ENCODE data around the gene FRA10AC1. TPM values are rescaled to one million over a fixed set of nuclear protein-coding genes. Genes with fewer than 3 reads are reported as not detected.
"Not testable (repeated sequence)": the region's sequence is repeated elsewhere in the genome, so short reads cannot be mapped to it uniquely, and the experiment has no call there.

FRA10AC1 gene
- total RNA-seq, 2 experiments from 2014 or later: 13.9 to 15.9 TPM

DNA sequence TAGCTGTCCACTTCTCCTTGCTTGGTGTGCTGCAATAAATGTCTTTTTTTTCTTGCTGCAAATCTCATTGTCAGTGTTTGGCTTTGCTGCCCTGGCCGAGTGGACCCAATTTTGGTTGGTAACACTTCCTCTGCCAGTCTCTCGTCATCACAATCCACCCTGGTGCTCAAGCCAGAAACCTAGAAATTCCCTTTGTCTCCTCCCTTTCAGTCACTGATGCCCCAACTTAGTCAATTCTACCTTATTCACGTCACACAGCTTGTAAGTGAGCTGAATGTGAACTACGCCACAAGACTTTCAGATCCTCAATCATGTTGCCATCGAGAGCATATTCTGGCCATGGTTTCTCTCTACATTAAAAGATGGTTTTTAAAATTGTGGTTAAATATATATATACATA is 13.0 kb upstream of the FRA10AC1 start:
- Mint-ChIP-seq H3K4me1 (peaks cover 7% of the 10 kb centered on the region), H3K9me3 (no peaks in the 10 kb centered on the region), H3K4me3 (no peak overlapping the region), H3K27ac (no peak overlapping the region), H3K27me3 (peaks cover 37% of the 10 kb centered on the region), H3K36me3 (no peaks in the 10 kb centered on the region)
- DNase-seq: no peak

- Mint-ChIP-seq H3K4me3 (no peak overlapping the region), H3K27ac (no peak overlapping the region), H3K4me1 (peaks cover 11% of the 10 kb centered on the region), H3K36me3 (no peaks in the 10 kb centered on the region), H3K9me3 (no peaks in the 10 kb centered on the region), H3K27me3 (peaks cover 13% of the 10 kb centered on the region)
- DNase-seq: no peak
Measured at GRCh38 chr10:93712593-93712992, 10.2 kb upstream of the FRA10AC1 start.

- Mint-ChIP-seq H3K27ac (no peak overlapping the region), H3K4me3 (no peak overlapping the region), H3K36me3 (no peaks in the 10 kb centered on the region), H3K9me3 (no peaks in the 10 kb centered on the region), H3K27me3 (peaks cover 10% of the 10 kb centered on the region), H3K4me1 (peaks cover 18% of the 10 kb centered on the region)
- no peak for DNase-seq
Measured at GRCh38 chr10:93711891-93712290, 9.5 kb upstream of the FRA10AC1 start.

DNA sequence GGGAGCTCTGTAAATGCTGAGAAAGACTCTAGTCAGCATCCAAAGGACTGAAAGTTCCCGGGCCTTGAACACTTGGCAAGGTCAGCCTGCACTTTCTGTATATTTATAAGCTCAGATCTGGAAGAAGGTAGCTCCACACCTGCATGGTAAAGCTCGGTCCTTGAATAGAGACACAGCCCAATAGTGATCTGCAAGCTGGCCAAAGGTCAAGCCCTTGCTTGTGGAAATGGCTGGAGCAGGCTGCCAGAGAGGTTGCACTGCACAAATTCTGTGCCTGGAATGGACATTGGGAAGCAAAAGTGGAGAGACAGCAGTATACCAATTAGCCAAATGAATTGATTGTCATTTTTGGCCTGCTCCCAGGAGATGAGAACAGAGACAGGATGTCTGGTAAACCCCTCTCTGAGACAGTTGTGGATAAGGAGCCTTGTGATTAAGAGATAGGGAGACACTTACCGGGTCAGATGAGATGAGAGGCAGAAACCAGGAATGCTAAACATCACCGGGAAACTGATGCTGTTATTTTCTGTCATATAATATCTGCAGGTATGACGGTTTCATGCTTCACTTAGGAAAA is 8.0 kb upstream of the FRA10AC1 start:
- Mint-ChIP-seq H3K9me3 (no peaks in the 10 kb centered on the region), H3K27ac (no peak overlapping the region), H3K4me1 (peaks cover 20% of the 10 kb centered on the region), H3K36me3 (no peaks in the 10 kb centered on the region), H3K4me3 (no peak overlapping the region), H3K27me3 (peaks cover 9% of the 10 kb centered on the region)
- DNase-seq: no peak

DNA sequence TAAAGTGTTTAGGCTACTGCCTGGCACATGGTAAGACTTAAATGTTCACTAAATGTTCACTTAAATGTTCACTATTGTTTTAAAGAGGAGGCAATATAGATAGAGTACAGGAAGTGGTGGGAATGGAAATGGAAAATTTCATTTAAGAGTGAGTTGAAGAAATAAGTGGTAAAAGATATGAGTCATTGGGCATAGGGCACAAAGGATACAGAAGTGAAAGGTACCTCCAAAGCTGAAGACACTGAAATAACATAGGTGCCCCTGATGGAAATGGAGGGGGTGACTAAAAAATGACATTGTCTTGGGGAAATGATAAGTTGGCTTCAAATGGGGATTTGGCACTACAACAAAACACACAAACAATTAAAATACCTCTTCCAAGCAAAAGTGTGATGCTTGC is 5.2 kb upstream of the FRA10AC1 start:
- Mint-ChIP-seq H3K9me3 (no peaks in the 10 kb centered on the region), H3K4me1 (peaks cover 25% of the 10 kb centered on the region), H3K4me3 (no peak overlapping the region), H3K36me3 (no peaks in the 10 kb centered on the region), H3K27ac (peak overlapping the region; percentile 53), H3K27me3 (no peaks in the 10 kb centered on the region)
- no peak for DNase-seq

DNA sequence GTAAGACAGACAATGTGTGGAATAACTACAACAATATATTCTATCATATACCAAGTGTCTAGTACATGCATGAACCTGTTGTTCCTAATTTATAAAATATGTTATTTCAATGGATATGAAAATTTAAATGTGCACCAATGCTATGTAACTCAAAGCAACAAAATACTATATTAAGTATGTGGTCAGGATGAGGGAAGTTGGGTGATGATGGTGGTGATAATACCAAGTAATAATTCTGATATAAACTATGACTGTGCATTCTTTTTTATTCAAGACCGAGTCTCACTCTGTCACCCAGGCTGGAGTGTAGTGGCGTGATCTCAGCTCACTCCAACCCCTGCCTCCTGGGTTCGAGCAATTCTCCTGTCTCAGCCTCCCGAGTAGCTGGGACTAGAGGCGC is 2.1 kb upstream of the FRA10AC1 start:
- Mint-ChIP-seq H3K4me1 (peaks cover 34% of the 10 kb centered on the region), H3K27ac (no peak overlapping the region), H3K4me3 (no peak overlapping the region), H3K27me3 (no peaks in the 10 kb centered on the region), H3K36me3 (no peaks in the 10 kb centered on the region), H3K9me3 (no peaks in the 10 kb centered on the region)
- DNase-seq: no peak

GRCh38 chr10:93703841-93704240 is 1.4 kb upstream of the FRA10AC1 start:
- no peak for DNase-seq
- Mint-ChIP-seq H3K27ac (peak overlapping the region; percentile 36), H3K4me1 (peaks cover 38% of the 10 kb centered on the region), H3K4me3 (peak overlapping the region; percentile 55), H3K9me3 (no peaks in the 10 kb centered on the region), H3K27me3 (no peaks in the 10 kb centered on the region), H3K36me3 (no peaks in the 10 kb centered on the region)

DNA sequence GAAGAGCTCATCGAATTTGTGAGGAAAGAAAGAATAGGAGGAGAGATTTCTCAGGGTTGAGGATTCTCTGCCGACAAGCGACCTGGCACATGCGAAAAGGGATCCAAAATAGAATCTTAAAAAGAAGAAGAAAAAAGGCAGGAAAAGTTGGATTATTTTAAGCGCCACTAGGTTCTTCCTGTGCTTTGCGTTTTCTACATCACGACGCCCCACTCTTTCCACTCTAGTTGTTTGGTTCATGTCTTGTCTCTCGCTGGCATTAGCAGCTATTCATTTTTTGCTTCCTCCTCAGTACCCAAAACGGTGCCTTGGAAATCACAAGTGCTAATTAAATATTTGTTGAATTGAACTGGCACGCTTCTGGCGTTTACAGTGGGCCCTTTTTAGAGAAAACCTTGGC is 674 bp upstream of the FRA10AC1 start:
- H3K27ac Mint-ChIP-seq: no peak overlapping the region
- H3K4me3 Mint-ChIP-seq: no peak overlapping the region
- H3K4me1 Mint-ChIP-seq: peaks cover 38% of the 10 kb centered on the region
- H3K36me3 Mint-ChIP-seq: no peaks in the 10 kb centered on the region
- no peaks in the 10 kb centered on the region for H3K27me3 Mint-ChIP-seq
- DNase-seq: no peak
- H3K9me3 Mint-ChIP-seq: no peaks in the 10 kb centered on the region

- no peaks in the 10 kb centered on the region for H3K9me3 Mint-ChIP-seq
- no peaks in the 10 kb centered on the region for H3K27me3 Mint-ChIP-seq
- H3K27ac Mint-ChIP-seq: no peak overlapping the region
Measured at GRCh38 chr10:93701866-93702209, 554 bp downstream of the FRA10AC1 start.

DNA sequence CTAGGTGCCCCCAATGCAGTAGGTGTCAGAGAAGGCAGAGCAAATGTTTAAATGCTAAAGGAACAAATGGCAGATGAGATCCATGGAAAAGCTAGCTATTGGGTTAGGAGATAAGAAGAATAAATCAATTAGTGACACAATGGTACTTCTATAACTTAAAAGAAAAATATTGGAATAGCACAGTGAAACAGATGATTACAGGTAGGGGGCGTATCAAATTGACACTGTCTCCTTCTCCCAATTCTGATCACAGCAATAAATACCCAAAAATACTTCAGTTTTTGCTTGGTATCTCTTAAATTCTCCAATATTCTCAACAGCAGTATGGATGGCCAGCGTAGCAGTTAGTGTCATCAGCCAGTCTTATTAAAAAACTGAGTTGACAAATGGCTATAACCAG is 5.2 kb downstream of the FRA10AC1 start:
- H3K27me3 Mint-ChIP-seq: no peaks in the 10 kb centered on the region
- H3K4me3 Mint-ChIP-seq: no peak overlapping the region
- H3K9me3 Mint-ChIP-seq: no peaks in the 10 kb centered on the region
- peaks cover 20% of the 10 kb centered on the region for H3K36me3 Mint-ChIP-seq
- peaks cover 22% of the 10 kb centered on the region for H3K4me1 Mint-ChIP-seq
- no peak for DNase-seq
- no peak overlapping the region for H3K27ac Mint-ChIP-seq

More at GRCh38 chr10:93701866-93702209, 554 bp downstream of the FRA10AC1 start:
- H3K36me3 Mint-ChIP-seq: peaks cover 7% of the 10 kb centered on the region
- H3K4me1 Mint-ChIP-seq: peaks cover 30% of the 10 kb centered on the region
- DNase-seq: no peak
- H3K4me3 Mint-ChIP-seq: no peak overlapping the region

DNA sequence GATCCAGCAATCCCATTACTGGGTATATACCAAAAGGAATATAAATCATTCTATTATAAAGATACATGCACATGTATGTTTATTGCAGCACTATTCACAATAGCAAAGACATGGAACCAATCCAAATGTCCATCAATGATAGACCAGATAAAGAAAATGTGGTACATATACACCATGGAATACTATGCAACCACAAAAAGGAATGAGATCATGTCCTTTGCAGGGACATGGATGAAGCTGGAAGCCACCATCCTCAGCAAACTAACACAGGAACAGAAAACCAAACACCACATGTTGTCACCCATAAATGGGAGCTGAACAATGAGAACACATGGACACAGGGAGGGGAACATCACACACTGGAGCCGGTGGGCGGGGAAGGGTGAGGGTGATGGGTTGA is 5.8 kb downstream of the FRA10AC1 start:
- not testable (repeated sequence) for H3K4me3 Mint-ChIP-seq, H3K27ac Mint-ChIP-seq, H3K9me3 Mint-ChIP-seq, DNase-seq, H3K27me3 Mint-ChIP-seq
- peaks cover 20% of the 10 kb centered on the region for H3K36me3 Mint-ChIP-seq
- H3K4me1 Mint-ChIP-seq: peaks cover 22% of the 10 kb centered on the region

DNA sequence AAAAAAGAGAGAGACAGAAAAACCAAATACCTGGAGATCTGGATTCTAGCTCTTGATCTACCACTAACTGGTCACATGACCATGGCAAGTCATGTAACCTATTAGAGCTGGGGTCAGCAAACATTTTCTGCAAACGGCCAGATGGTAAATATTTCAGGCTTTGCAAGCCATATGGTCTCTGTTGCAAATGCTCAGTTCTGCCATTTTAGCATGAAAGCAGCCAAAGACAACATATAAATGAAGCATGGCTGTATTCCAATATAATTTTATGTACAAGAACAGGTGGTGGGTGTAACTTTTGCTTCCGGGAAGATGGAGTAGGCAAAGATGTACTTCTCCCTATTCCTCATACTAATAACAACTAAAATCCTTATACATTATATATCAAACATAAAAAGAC is 6.7 kb downstream of the FRA10AC1 start:
- H3K9me3 Mint-ChIP-seq: no peaks in the 10 kb centered on the region
- DNase-seq: no peak
- H3K27me3 Mint-ChIP-seq: no peaks in the 10 kb centered on the region
- no peak overlapping the region for H3K4me3 Mint-ChIP-seq
- no peak overlapping the region for H3K27ac Mint-ChIP-seq
- H3K4me1 Mint-ChIP-seq: peaks cover 18% of the 10 kb centered on the region
- H3K36me3 Mint-ChIP-seq: peaks cover 23% of the 10 kb centered on the region

GRCh38 chr10:93687737-93688136 is 14.7 kb downstream of the FRA10AC1 start:
- Mint-ChIP-seq H3K4me1 (peaks cover 10% of the 10 kb centered on the region), H3K4me3 (no peak overlapping the region), H3K36me3 (peaks cover 3% of the 10 kb centered on the region), H3K27ac (no peak overlapping the region), H3K27me3 (no peaks in the 10 kb centered on the region), H3K9me3 (no peaks in the 10 kb centered on the region)
- DNase-seq: no peak

DNA sequence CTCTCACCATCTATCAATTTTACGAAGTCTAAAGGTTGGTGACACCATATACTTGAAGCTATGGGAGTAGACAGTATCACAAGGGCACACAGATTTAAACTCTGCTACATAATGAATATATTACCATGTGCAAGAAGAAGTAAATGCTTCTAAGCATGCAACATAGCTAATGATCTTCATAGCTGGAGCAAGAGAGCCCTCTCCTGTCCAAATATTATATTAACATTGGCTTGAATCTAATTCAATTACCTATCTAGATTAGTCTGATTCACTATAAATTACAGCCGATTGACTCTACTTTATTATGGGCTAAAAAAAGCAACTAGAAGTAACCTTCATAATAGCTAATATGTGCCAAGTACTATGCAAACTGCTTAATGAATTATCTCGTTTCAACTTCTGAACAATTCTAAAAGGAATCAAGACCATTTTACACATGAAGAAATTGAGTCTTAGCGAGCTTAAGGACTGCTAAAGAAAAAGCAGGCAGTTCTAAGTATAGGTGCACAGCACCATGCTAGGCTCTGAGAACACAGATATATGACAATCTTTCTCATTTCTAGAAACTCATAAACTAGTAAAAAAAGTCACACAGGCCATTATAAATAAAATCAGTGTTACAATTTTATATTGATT is 21.9 kb downstream of the FRA10AC1 start:
- Mint-ChIP-seq H3K4me3 (no peak overlapping the region), H3K27me3 (no peaks in the 10 kb centered on the region), H3K9me3 (no peaks in the 10 kb centered on the region), H3K27ac (no peak overlapping the region), H3K36me3 (peaks cover 2% of the 10 kb centered on the region), H3K4me1 (peaks cover 5% of the 10 kb centered on the region)
- DNase-seq: no peak

- H3K4me1 Mint-ChIP-seq: no peaks in the 10 kb centered on the region
- no peak for DNase-seq
- no peak overlapping the region for H3K27ac Mint-ChIP-seq
- no peak overlapping the region for H3K4me3 Mint-ChIP-seq
- no peaks in the 10 kb centered on the region for H3K27me3 Mint-ChIP-seq
- peaks cover 4% of the 10 kb centered on the region for H3K36me3 Mint-ChIP-seq
- no peaks in the 10 kb centered on the region for H3K9me3 Mint-ChIP-seq
Measured at GRCh38 chr10:93678805-93679587, 23.4 kb downstream of the FRA10AC1 start.

DNA sequence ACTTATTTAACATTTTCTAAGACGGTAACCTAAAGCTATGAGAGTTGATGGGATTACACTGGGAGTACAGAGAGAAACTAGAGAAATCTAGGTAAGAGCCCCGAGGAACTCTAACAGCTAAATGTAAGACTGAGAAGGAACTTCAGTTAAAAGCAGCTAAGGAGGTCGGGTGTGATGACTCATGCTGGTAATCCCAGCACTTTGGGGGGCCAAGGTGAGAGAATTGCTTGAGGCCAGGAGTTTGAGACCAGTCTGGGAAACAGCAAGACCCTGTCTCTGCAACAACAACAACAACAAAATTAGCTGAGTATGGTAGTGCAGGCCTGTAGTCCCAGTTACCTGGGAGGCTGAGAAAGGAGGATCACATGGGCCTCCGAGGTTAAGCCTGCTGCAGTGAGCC is 24.0 kb downstream of the FRA10AC1 start:
- no peak overlapping the region for H3K27ac Mint-ChIP-seq
- H3K36me3 Mint-ChIP-seq: peaks cover 7% of the 10 kb centered on the region
- H3K27me3 Mint-ChIP-seq: no peaks in the 10 kb centered on the region
- H3K4me3 Mint-ChIP-seq: no peak overlapping the region
- no peaks in the 10 kb centered on the region for H3K9me3 Mint-ChIP-seq
- no peak for DNase-seq
- H3K4me1 Mint-ChIP-seq: no peaks in the 10 kb centered on the region

All from activated naive CD8-positive, alpha-beta T cell treated with anti-CD3 and anti-CD28 coated beads for 36 hours (primary cell).